GM12892 (cell line): Measurements from ENCODE around the gene EEIG1.

Experiments
- POLR2A ChIP-seq: IDR thresholded peaks from 2 replicates; pipeline ENCODE4 v1.6.1; 2011; ENCODE audit warnings: low read depth, low read length, control low read depth
- POLR2AphosphoS5 ChIP-seq: IDR thresholded peaks from 2 replicates; pipeline ENCODE4 v1.6.1; 2011; ENCODE audit warnings: low read depth, low read length, control low read depth
- TAF1 ChIP-seq: IDR thresholded peaks from 2 replicates; pipeline ENCODE4 v1.6.1; 2011; ENCODE audit warnings: low read depth, mild to moderate bottlenecking, control low read depth, low read length, borderline replicate concordance

DNA sequence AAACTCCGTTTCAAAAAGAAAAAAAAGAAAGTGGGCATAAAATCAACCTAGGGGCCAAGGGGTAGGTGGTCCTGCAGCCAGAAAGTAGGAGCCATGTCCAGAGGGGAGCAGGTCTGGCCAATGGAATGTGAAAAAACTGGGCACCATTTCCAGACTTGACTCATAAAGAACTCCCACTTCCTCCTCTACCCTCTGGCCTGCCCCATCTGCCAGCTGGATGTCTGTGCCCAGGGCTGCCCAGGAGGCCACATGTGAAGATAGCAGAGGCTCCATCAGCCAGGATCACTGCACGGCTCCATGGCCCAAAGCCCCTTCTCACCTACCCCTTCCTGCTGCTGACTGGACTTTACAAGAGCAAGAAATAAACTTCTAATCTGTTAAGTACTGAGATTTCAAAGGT is 42.1 kb upstream of the EEIG1 start:
- TF ChIP-seq POLR2AphosphoS5, result no peak
- TF ChIP-seq POLR2A, result no peak
- no peak for TF ChIP-seq TAF1
